Activated CD4-positive, alpha-beta T cell treated with anti-CD3 and anti-CD28 coated beads, Interleukin-2, amount 50 U/mL, for 16 hours (primary cell): ENCODE data around the gene PUS10.
"Not testable (repeated sequence)": the region's sequence is repeated elsewhere in the genome, so short reads cannot be mapped to it uniquely, and the experiment has no call there.

Source experiments
- DNase-seq: peaks from one replicate; pipeline ENCODE4 v3.0.0-alpha.2; 2020

PUS10 gene

GRCh38 chr2:60966507-60967405, 51.3 kb downstream of the PUS10 start:
- no peak for DNase-seq

GRCh38 chr2:60965499-60965785, 52.6 kb downstream of the PUS10 start:
- no peak for DNase-seq

GRCh38 chr2:60964651-60965498, 53.2 kb downstream of the PUS10 start:
- peak; percentile 10 for DNase-seq

- DNase-seq: no peak
Measured at GRCh38 chr2:60963190-60963589, 54.9 kb downstream of the PUS10 start.

- DNase-seq: no peak
Measured at GRCh38 chr2:60962528-60962927, 55.5 kb downstream of the PUS10 start.

GRCh38 chr2:60961457-60961856, 56.6 kb downstream of the PUS10 start:
- no peak for DNase-seq

- DNase-seq: no peak
Measured at GRCh38 chr2:60960706-60961105, 57.3 kb downstream of the PUS10 start.

GRCh38 chr2:60959501-60959900, 58.6 kb downstream of the PUS10 start:
- DNase-seq: no peak

GRCh38 chr2:60958800-60959199, 59.3 kb downstream of the PUS10 start:
- DNase-seq: no peak

- no peak for DNase-seq
Measured at GRCh38 chr2:60958361-60958760, 59.7 kb downstream of the PUS10 start.

GRCh38 chr2:60957643-60958042, 60.4 kb downstream of the PUS10 start:
- DNase-seq: no peak

- DNase-seq: no peak
Measured at GRCh38 chr2:60957224-60957623, 60.8 kb downstream of the PUS10 start.

- no peak for DNase-seq
Measured at GRCh38 chr2:60954139-60954538, 63.9 kb downstream of the PUS10 start.

- DNase-seq: no peak
Measured at GRCh38 chr2:60948926-60949579, 69.0 kb downstream of the PUS10 start.

- no peak for DNase-seq
Measured at GRCh38 chr2:60948161-60948560, 69.9 kb downstream of the PUS10 start.

GRCh38 chr2:60947056-60947455, 71.0 kb downstream of the PUS10 start:
- no peak for DNase-seq

GRCh38 chr2:60945341-60945740, 72.7 kb downstream of the PUS10 start:
- DNase-seq: no peak

- no peak for DNase-seq
Measured at GRCh38 chr2:60939622-60940021, 78.4 kb downstream of the PUS10 start.

GRCh38 chr2:60938301-60938700, 79.8 kb downstream of the PUS10 start:
- DNase-seq: no peak

GRCh38 chr2:60936757-60937156, 81.3 kb downstream of the PUS10 start:
- DNase-seq: no peak

GRCh38 chr2:60934165-60934722, 83.8 kb downstream of the PUS10 start:
- no peak for DNase-seq

- DNase-seq: no peak
Measured at GRCh38 chr2:60932954-60933353, 85.1 kb downstream of the PUS10 start.

- DNase-seq: not testable (repeated sequence)
Measured at GRCh38 chr2:60932061-60932460, 86.0 kb downstream of the PUS10 start.
